CD4-positive, alpha-beta memory T cell (primary cell): ENCODE data around the gene GALNT17. TPM values are rescaled to one million over a fixed set of nuclear protein-coding genes. Genes with fewer than 3 reads are reported as not detected.

Source experiments
- CTCF ChIA-PET: fragments of 350-600 bp; sonication (Branson Sonifier 250); formaldehyde crosslinking; loops from one replicate; lab custom pipeline; 2021; ENCODE audit warnings: inconsistent platforms; ENCODE audit not compliant: partially characterized antibody; lab: Charles Lee
- POLR2A ChIA-PET: fragments of 350-600 bp; sonication (Branson Sonifier 250); formaldehyde crosslinking; loops from one replicate; lab custom pipeline; 2021; ENCODE audit not compliant: partially characterized antibody; lab: Charles Lee
- DNase-seq, 5 donors: peaks; one replicate each; pipeline versions ENCODE4 v3.0.0 to v3.0.0-alpha.2; 2020 to 2022; ENCODE audit warnings: mixed read lengths in 1 of 5
- H3K27ac ChIP-seq: one replicate; pipeline ENCODE4 v1.7.0; 2013; ENCODE audit warnings: low read depth, low read length
- H3K27me3 ChIP-seq: 2 replicates; pipeline ENCODE4 v1.7.0; 2013; ENCODE audit warnings: mild to moderate bottlenecking, low read length, moderate library complexity; ENCODE audit not compliant: insufficient read depth
- H3K36me3 ChIP-seq: 2 replicates; pipeline ENCODE4 v1.7.0; 2013; ENCODE audit warnings: mild to moderate bottlenecking, low read length, moderate library complexity; ENCODE audit not compliant: insufficient read depth
- H3K4me1 ChIP-seq: 2 replicates; pipeline ENCODE4 v1.7.0; 2013; ENCODE audit warnings: mild to moderate bottlenecking, low read length, moderate library complexity; ENCODE audit not compliant: insufficient read depth
- H3K4me3 ChIP-seq, 2 donors: one replicate each; pipeline ENCODE4 v1.7.0; 2013; ENCODE audit warnings: low read length in 2 of 2, mild to moderate bottlenecking in 1 of 2
- H3K9me3 ChIP-seq, 2 donors: one replicate each; pipeline ENCODE4 v1.7.0; 2013; ENCODE audit warnings: low read length in 2 of 2, control low read depth in 1 of 2; ENCODE audit not compliant: control insufficient read depth in 1 of 2
- H3K27ac Mint-ChIP-seq, 7 donors: one replicate each; pipeline ENCODE4 v1.8.0; 2020 to 2021; ENCODE audit warnings: mixed read lengths in 7 of 7, mild to moderate bottlenecking in 6 of 7, inconsistent platforms in 3 of 7, moderate library complexity in 3 of 7
- H3K27me3 Mint-ChIP-seq, 2 donors: one replicate each; pipeline ENCODE4 v1.8.0; 2020 to 2021; ENCODE audit warnings: mixed read lengths in 2 of 2
- H3K36me3 Mint-ChIP-seq, 2 donors: one replicate each; pipeline ENCODE4 v1.8.0; 2020 to 2021; ENCODE audit warnings: mixed read lengths in 2 of 2, inconsistent platforms in 1 of 2, mild to moderate bottlenecking in 1 of 2
- H3K4me1 Mint-ChIP-seq, 4 donors: one replicate each; pipeline ENCODE4 v1.8.0; 2020 to 2021; ENCODE audit warnings: mixed read lengths in 4 of 4, mild to moderate bottlenecking in 1 of 4
- H3K4me3 Mint-ChIP-seq, 8 donors: one replicate each; pipeline ENCODE4 v1.8.0; 2020 to 2021; ENCODE audit warnings: mixed read lengths in 8 of 8, mild to moderate bottlenecking in 7 of 8, moderate library complexity in 6 of 8, inconsistent platforms in 3 of 8
- H3K9me3 Mint-ChIP-seq, 8 donors: one replicate each; pipeline ENCODE4 v1.8.0; 2020 to 2021; ENCODE audit warnings: mixed read lengths in 8 of 8, mild to moderate bottlenecking in 5 of 8, inconsistent platforms in 3 of 8, moderate library complexity in 1 of 8
- intact Hi-C: fragments of 100-400 bp; cut with micrococcal nuclease; formaldehyde crosslinking; loops from one replicate; pipeline ENCODE4 v1.15.1; 2023
- polyA plus RNA-seq, 2 donors: library from polyadenylated mRNA; unstranded; fragments of 300-500 nt; fragmentation: Illumina TruSeq; gene quantifications; one replicate each; pipeline ENCODE4 v1.2.3, GENCODE V29; 2021
- total RNA-seq, 2 experiments: library from RNA; stranded (reverse); gene quantifications; one replicate each; pipeline ENCODE4 v1.2.3, GENCODE V29; 2021

Gene GALNT17
- total and polyA plus RNA-seq, 4 experiments from 2014 or later = not detected

- intact Hi-C loops = no loop called here
- H3K36me3 Mint-ChIP-seq = no peaks in the 10 kb centered on the region
- ChIA-PET CTCF (interaction anchor here (1.5 kb wide), 2 partner anchors 16 to 24 kb away, joined by 3 read pairs; no protein-coding TSS in a partner anchor), POLR2A (no interaction called here)
- H3K27ac ChIP-seq = no peak overlapping the region
- H3K4me3 ChIP-seq = no peak overlapping the region
- no peak overlapping the region for H3K27ac Mint-ChIP-seq
- no peaks in the 10 kb centered on the region for H3K4me1 Mint-ChIP-seq
- no peaks in the 10 kb centered on the region for H3K27me3 ChIP-seq
- no peak overlapping the region for H3K4me3 Mint-ChIP-seq
- peaks cover 4 to 41% (median 14%) of the 10 kb centered on the region in 8 donors for H3K9me3 Mint-ChIP-seq
- H3K36me3 ChIP-seq = no peaks in the 10 kb centered on the region
- DNase-seq = no peak
- H3K9me3 ChIP-seq = no peaks in the 10 kb centered on the region
- no peaks in the 10 kb centered on the region for H3K27me3 Mint-ChIP-seq
- H3K4me1 ChIP-seq = no peaks in the 10 kb centered on the region
Measured at GRCh38 chr7:71348821-71349681, 217.1 kb downstream of the GALNT17 start.

DNA sequence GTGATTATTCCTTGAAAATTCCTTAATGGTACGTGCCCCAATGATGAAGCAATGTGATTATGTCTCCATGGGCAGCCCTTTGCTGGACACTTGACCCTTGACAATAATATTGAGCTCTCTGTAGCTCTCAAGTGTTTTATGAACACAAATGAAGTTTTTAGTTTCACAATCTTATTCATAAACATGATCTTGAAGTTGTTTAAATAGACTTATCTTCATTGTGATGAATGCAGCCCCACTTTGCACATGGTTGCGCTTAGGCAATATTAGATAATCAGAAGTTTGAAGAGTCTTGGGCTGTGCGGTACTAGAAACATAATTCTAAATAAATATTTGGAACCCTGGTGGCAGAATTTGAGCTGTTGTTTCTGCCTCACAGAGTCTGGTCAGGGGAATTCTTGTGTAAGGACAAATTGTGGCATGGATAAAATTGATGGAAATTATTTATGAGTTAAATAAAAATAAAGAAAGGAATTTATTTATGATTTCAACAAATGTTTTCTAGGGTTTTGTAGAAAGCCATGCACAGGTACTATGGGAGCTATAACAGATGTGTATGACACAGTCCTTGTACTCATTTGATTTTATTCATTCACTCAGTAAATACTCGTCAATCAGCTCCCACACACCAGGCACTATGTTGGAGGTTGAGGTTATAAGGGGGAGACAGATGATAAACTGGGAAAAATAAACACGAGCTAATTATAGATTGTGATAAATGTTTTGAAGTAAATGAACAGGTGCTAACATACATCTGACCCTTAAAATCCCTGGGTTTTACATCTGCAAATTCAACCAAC is 217.9 kb downstream of the GALNT17 start:
- CTCF ChIA-PET = interaction anchor here (1.5 kb wide), 1 partner anchor 25 kb away, joined by 3 read pairs; no protein-coding TSS in a partner anchor
- H3K4me3 Mint-ChIP-seq = no peak overlapping the region
- no peaks in the 10 kb centered on the region for H3K9me3 ChIP-seq

GRCh38 chr7:71350680-71351079 is 218.7 kb downstream of the GALNT17 start:
- CTCF ChIA-PET = no interaction called here
- POLR2A ChIA-PET = no interaction called here
- intact Hi-C loops = no loop called here

More for the DNA sequence above, 217.9 kb downstream of the GALNT17 start:
- Mint-ChIP-seq H3K36me3 (no peaks in the 10 kb centered on the region), H3K4me1 (no peaks in the 10 kb centered on the region), H3K9me3 (peaks cover 0 to 33% (median 11%) of the 10 kb centered on the region in 8 donors), H3K27me3 (no peaks in the 10 kb centered on the region), H3K27ac (no peak overlapping the region)
- Histone ChIP-seq H3K36me3 (no peaks in the 10 kb centered on the region), H3K27ac (no peak overlapping the region), H3K4me3 (no peak overlapping the region), H3K27me3 (no peaks in the 10 kb centered on the region), H3K4me1 (no peaks in the 10 kb centered on the region)
- intact Hi-C loops = no loop called here
- DNase-seq = no peak
- POLR2A ChIA-PET = no interaction called here

GRCh38 chr7:71354716-71355115 is 222.8 kb downstream of the GALNT17 start:
- Histone ChIP-seq H3K4me1 (no peaks in the 10 kb centered on the region), H3K36me3 (no peaks in the 10 kb centered on the region), H3K27ac (no peak overlapping the region), H3K27me3 (no peaks in the 10 kb centered on the region), H3K4me3 (no peak overlapping the region), H3K9me3 (no peaks in the 10 kb centered on the region)
- no peak overlapping the region for H3K4me3 Mint-ChIP-seq
- intact Hi-C loops = no loop called here
- H3K27me3 Mint-ChIP-seq = no peaks in the 10 kb centered on the region
- POLR2A ChIA-PET = no interaction called here
- no peak for DNase-seq
- no peak overlapping the region for H3K27ac Mint-ChIP-seq
- CTCF ChIA-PET = no interaction called here
- no peaks in the 10 kb centered on the region for H3K4me1 Mint-ChIP-seq
- H3K9me3 Mint-ChIP-seq = peaks cover 6 to 34% (median 11%) of the 10 kb centered on the region in 8 donors
- no peaks in the 10 kb centered on the region for H3K36me3 Mint-ChIP-seq

More at GRCh38 chr7:71350680-71351079, 218.7 kb downstream of the GALNT17 start:
- H3K4me3 Mint-ChIP-seq = no peak overlapping the region
- no peak for DNase-seq
- no peaks in the 10 kb centered on the region for H3K36me3 Mint-ChIP-seq
- H3K9me3 ChIP-seq = no peaks in the 10 kb centered on the region
- no peaks in the 10 kb centered on the region for H3K36me3 ChIP-seq
- no peak overlapping the region for H3K27ac ChIP-seq
- H3K4me3 ChIP-seq = no peak overlapping the region
- no peaks in the 10 kb centered on the region for H3K4me1 ChIP-seq
- H3K27me3 ChIP-seq = no peaks in the 10 kb centered on the region
- H3K4me1 Mint-ChIP-seq = no peaks in the 10 kb centered on the region
- no peak overlapping the region for H3K27ac Mint-ChIP-seq
- H3K9me3 Mint-ChIP-seq = peaks cover 0 to 26% (median 11%) of the 10 kb centered on the region in 8 donors
- H3K27me3 Mint-ChIP-seq = no peaks in the 10 kb centered on the region

GRCh38 chr7:71361451-71362032 is 229.6 kb downstream of the GALNT17 start:
- no peak overlapping the region for H3K27ac ChIP-seq
- no peaks in the 10 kb centered on the region for H3K36me3 ChIP-seq
- no peak for DNase-seq
- peaks cover 3 to 37% (median 11%) of the 10 kb centered on the region in 8 donors for H3K9me3 Mint-ChIP-seq
- H3K4me3 ChIP-seq = no peak overlapping the region
- H3K9me3 ChIP-seq = no peaks in the 10 kb centered on the region
- no peaks in the 10 kb centered on the region for H3K27me3 Mint-ChIP-seq
- H3K27ac Mint-ChIP-seq = no peak overlapping the region
- CTCF ChIA-PET = no interaction called here
- H3K4me3 Mint-ChIP-seq = no peak overlapping the region
- no peaks in the 10 kb centered on the region for H3K36me3 Mint-ChIP-seq
- intact Hi-C loops = no loop called here
- POLR2A ChIA-PET = no interaction called here
- H3K4me1 Mint-ChIP-seq = no peaks in the 10 kb centered on the region
- H3K27me3 ChIP-seq = no peaks in the 10 kb centered on the region
- no peaks in the 10 kb centered on the region for H3K4me1 ChIP-seq

- Mint-ChIP-seq H3K9me3 (peaks cover 3 to 36% (median 11%) of the 10 kb centered on the region in 8 donors), H3K36me3 (no peaks in the 10 kb centered on the region), H3K4me3 (no peak overlapping the region), H3K27me3 (no peaks in the 10 kb centered on the region), H3K27ac (no peak overlapping the region), H3K4me1 (no peaks in the 10 kb centered on the region)
- Histone ChIP-seq H3K36me3 (no peaks in the 10 kb centered on the region), H3K27me3 (no peaks in the 10 kb centered on the region), H3K4me1 (no peaks in the 10 kb centered on the region), H3K9me3 (no peaks in the 10 kb centered on the region), H3K27ac (no peak overlapping the region), H3K4me3 (no peak overlapping the region)
- intact Hi-C loops = no loop called here
- ChIA-PET POLR2A (no interaction called here), CTCF (no interaction called here)
- no peak for DNase-seq
Measured at GRCh38 chr7:71362240-71362639, 230.3 kb downstream of the GALNT17 start.

DNA sequence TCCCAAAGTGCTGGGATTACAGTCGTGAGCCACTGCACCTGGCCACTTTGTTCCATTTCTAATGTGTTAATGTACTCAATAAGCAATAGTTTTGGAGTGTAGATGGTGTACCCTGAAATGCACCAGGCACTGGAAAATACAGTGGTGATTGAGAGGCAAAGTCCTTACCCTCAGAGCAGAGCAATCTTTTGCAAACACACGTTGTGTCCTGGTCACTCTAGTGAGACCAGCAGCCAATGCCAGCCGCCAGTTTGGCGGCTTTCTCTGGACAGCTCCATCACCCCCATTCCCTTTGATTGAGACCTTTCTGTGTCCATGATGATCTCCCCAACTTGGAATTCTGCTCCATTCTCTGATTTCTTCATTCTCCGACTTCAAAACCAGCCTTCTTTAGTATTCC is 231.3 kb downstream of the GALNT17 start:
- no peak overlapping the region for H3K4me3 ChIP-seq
- Mint-ChIP-seq H3K4me1 (no peaks in the 10 kb centered on the region), H3K27ac (no peak overlapping the region), H3K4me3 (no peak overlapping the region), H3K9me3 (peaks cover 3 to 27% (median 9%) of the 10 kb centered on the region in 8 donors), H3K27me3 (no peaks in the 10 kb centered on the region), H3K36me3 (no peaks in the 10 kb centered on the region)
- no peak overlapping the region for H3K27ac ChIP-seq
- intact Hi-C loops = no loop called here
- no peaks in the 10 kb centered on the region for H3K36me3 ChIP-seq
- CTCF ChIA-PET = no interaction called here
- H3K4me1 ChIP-seq = no peaks in the 10 kb centered on the region
- POLR2A ChIA-PET = no interaction called here
- no peaks in the 10 kb centered on the region for H3K9me3 ChIP-seq
- no peaks in the 10 kb centered on the region for H3K27me3 ChIP-seq
- DNase-seq = no peak
